ENCODE data around the gene REELD1.

- TF ChIP-seq TARDBP (IDR thresholded peaks at IDR 0.05; ENCODE audit: borderline replicate concordance) (no peak), SRF (IDR thresholded peaks at IDR 0.05; ENCODE audit: low read depth in 2 of 2, low read length in 2 of 2) (no peak), FOXK2 (IDR thresholded peaks at IDR 0.05) (no peak), SMC3 (IDR thresholded peaks at IDR 0.05; ENCODE audit: borderline replicate concordance, low read length) (no peak), ZBTB40 (IDR thresholded peaks at IDR 0.05; ENCODE audit: borderline replicate concordance) (no peak), EP300 (IDR thresholded peaks at IDR 0.05; ENCODE audit: borderline replicate concordance in 1 of 2, control insufficient read depth in 1 of 2, low read depth in 2 of 2, low read length in 2 of 2) (no peak), CTCF (IDR thresholded peaks at IDR 0.05 in 2 of 3, conservative IDR thresholded peaks at IDR 0.05 in 1 of 3; ENCODE audit: control insufficient read depth in 2 of 3, extremely low read depth in 1 of 3, insufficient read depth in 1 of 3, low read depth in 3 of 3, low read length in 3 of 3) (no peak), HDAC6 (IDR thresholded peaks at IDR 0.05; ENCODE audit: unreplicated experiment) (no peak), MYB (IDR thresholded peaks at IDR 0.05; ENCODE audit: borderline replicate concordance, low read depth, low read length) (no peak)
These were observed 20.7 kb upstream of the REELD1 start for GRCh38 chr4:146193628-146194027.
